Right atrium auricular region (tissue), 2 donors: Measurements from ENCODE around the gene CRISP2. TPM values are rescaled to one million over a fixed set of nuclear protein-coding genes. Genes with fewer than 3 reads are reported as not detected.

Experiments used
- DNase-seq: peaks from one replicate; pipeline ENCODE4 v3.0.0-alpha.2; 2019; ENCODE audit warnings: low spot score
- H3K27ac ChIP-seq, 2 donors: fragments of 200-600 bp; sonication (generic); 1 replicate in 1 of 2; 2 replicates in 1 of 2; pipeline ENCODE4 v1.5.1; 2016 to 2019
- H3K27me3 ChIP-seq, 2 donors: fragments of 200-600 bp; sonication (generic); one replicate each; pipeline versions ENCODE4 v1.5.1 to v1.6.0; 2017 to 2019
- H3K36me3 ChIP-seq: fragments of 200-600 bp; sonication (generic); one replicate; pipeline ENCODE4 v1.5.1; 2016
- H3K4me1 ChIP-seq, 2 donors: fragments of 200-600 bp; sonication (generic); one replicate each; pipeline versions ENCODE4 v1.5.1 to v1.6.0; 2017 to 2019
- H3K4me3 ChIP-seq, 2 donors: fragments of 200-600 bp; sonication (generic); 1 replicate in 1 of 2; 2 replicates in 1 of 2; pipeline ENCODE4 v1.5.1; 2017 to 2019; ENCODE audit warnings: mild to moderate bottlenecking in 1 of 2, moderate library complexity in 1 of 2
- H3K9me3 ChIP-seq, 2 donors: fragments of 200-600 bp; sonication (generic); one replicate each; pipeline ENCODE4 v1.5.1; 2019
- CTCF ChIP-seq, 2 donors: fragments of 200-600 bp; sonication (generic); IDR thresholded peaks; one replicate each; pipeline ENCODE4 v1.5.1; 2019; ENCODE audit warnings: antibody characterized with exemption in 2 of 2
- total RNA-seq, 2 donors: library from RNA; depleted of rRNA; stranded (reverse); fragments of >200 nt; gene quantifications; one replicate each; pipeline ENCODE4 v1.1.0, GENCODE V29; 2016

The CRISP2 gene
- total RNA-seq, 2 donors from 2014 or later = not detected

DNA sequence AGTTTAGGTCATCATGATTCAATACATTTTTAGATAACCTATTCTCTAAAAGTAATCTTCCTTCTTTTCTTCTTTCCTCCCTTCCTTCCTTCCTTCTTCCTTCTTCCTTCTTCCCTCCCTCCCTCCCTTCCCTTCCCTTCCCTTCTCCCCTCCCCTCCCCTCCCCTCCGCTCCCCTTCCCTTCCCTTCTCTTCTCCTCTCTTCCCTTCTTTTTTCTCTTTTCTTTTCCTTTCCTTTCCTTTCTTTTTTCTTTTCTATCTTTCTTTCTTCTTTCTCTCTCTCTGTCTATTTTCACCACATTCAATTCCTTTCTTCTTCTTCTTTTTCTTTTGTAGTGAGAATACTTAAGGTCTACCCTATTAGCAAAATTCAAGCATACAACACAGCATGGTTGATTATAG is 59.4 kb downstream of the CRISP2 start:
- H3K9me3 ChIP-seq = no peaks in the 10 kb centered on the region
- DNase-seq = no peak
- no peaks in the 10 kb centered on the region for H3K36me3 ChIP-seq
- no peak for TF ChIP-seq CTCF (IDR thresholded peaks at IDR 0.05)
- H3K4me1 ChIP-seq = no peaks in the 10 kb centered on the region
- no peaks in the 10 kb centered on the region for H3K27me3 ChIP-seq
- H3K27ac ChIP-seq = no peak overlapping the region
- no peak overlapping the region for H3K4me3 ChIP-seq

GRCh38 chr6:49653438-49653837 is 59.9 kb downstream of the CRISP2 start:
- Histone ChIP-seq H3K9me3 (no peaks in the 10 kb centered on the region), H3K27me3 (no peaks in the 10 kb centered on the region), H3K4me1 (no peaks in the 10 kb centered on the region), H3K27ac (no peak overlapping the region), H3K36me3 (no peaks in the 10 kb centered on the region), H3K4me3 (no peak overlapping the region)
- TF ChIP-seq CTCF (IDR thresholded peaks at IDR 0.05) = no peak
- no peak for DNase-seq

DNA sequence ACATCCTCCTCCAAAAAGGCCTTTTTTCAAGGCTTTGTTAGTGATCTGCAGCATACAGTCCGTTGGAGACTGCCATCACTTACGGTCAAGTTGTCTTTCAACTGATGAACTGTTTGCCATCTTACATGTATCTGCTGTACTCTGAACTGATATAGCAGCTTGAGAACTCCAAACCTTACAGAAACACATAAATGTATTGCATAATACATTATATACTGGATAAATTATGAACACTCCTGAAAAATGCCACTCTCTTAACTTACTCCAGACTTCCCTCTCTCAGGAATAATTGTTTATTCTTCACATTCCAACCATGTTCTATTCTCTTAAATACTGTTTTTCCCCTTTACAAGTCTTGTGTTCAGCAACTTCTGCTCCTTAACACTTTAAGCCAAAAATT is 62.1 kb downstream of the CRISP2 start:
- Histone ChIP-seq H3K27me3 (no peaks in the 10 kb centered on the region), H3K4me3 (no peak overlapping the region), H3K36me3 (no peaks in the 10 kb centered on the region), H3K9me3 (no peaks in the 10 kb centered on the region), H3K27ac (no peak overlapping the region), H3K4me1 (no peaks in the 10 kb centered on the region)
- no peak for DNase-seq
- TF ChIP-seq CTCF (IDR thresholded peaks at IDR 0.05) = no peak

DNA sequence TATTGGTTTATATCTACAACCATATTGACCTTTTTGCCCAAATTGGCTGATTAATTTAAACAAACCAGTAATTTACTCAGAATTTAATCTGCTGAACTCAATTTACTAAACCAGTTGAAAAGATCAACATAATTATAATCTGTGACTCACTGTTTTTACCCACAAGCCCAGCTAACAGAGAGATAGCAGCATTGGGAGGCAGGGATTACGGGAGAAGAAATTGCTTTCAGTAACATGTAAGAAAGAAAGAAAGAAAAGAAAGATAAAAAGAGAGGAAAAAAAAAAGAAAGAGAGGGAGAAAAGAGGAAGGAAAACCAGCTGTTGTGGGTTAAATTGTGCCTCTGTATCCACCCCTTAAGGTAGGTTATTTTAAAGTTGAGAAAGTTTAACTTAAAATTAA is 63.4 kb downstream of the CRISP2 start:
- no peak overlapping the region for H3K4me3 ChIP-seq
- H3K27ac ChIP-seq = no peak overlapping the region
- no peaks in the 10 kb centered on the region for H3K36me3 ChIP-seq
- no peaks in the 10 kb centered on the region for H3K4me1 ChIP-seq
- no peaks in the 10 kb centered on the region for H3K9me3 ChIP-seq
- no peak for TF ChIP-seq CTCF (IDR thresholded peaks at IDR 0.05)
- H3K27me3 ChIP-seq = no peaks in the 10 kb centered on the region
- no peak for DNase-seq

DNA sequence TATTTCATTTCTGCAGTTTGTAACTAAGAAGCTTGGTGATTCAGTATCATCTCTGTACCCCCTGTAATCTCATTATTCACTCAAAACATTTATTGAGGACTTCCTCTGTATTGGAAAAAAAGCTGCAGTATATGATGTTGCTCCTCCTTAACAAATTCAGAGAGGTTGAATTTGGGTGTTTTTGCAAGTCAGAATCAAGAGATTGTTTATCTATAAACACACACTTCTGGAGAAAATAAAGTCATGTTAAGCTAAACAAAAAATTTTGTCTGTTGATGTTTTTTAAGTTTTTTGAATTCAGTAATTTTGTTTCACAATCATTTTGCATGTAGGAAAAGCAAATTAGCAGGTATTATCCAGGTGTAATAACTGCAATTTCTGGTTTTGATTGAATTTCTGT is 65.3 kb downstream of the CRISP2 start:
- Histone ChIP-seq H3K27ac (no peak overlapping the region), H3K4me1 (no peaks in the 10 kb centered on the region), H3K36me3 (no peaks in the 10 kb centered on the region), H3K4me3 (no peak overlapping the region), H3K9me3 (no peaks in the 10 kb centered on the region), H3K27me3 (no peaks in the 10 kb centered on the region)
- DNase-seq = no peak
- TF ChIP-seq CTCF (IDR thresholded peaks at IDR 0.05) = no peak

GRCh38 chr6:49647476-49647875 is 65.9 kb downstream of the CRISP2 start:
- no peak for DNase-seq
- no peaks in the 10 kb centered on the region for H3K4me1 ChIP-seq
- H3K27ac ChIP-seq = no peak overlapping the region
- H3K36me3 ChIP-seq = no peaks in the 10 kb centered on the region
- no peak overlapping the region for H3K4me3 ChIP-seq
- no peaks in the 10 kb centered on the region for H3K27me3 ChIP-seq
- H3K9me3 ChIP-seq = no peaks in the 10 kb centered on the region
- no peak for TF ChIP-seq CTCF (IDR thresholded peaks at IDR 0.05)
